HepG2 (cell line): ENCODE measurements around the gene DMRTB1. TPM values are rescaled to one million over a fixed set of nuclear protein-coding genes. Genes with fewer than 3 reads are reported as not detected.

Source experiments
- ATAC-seq: fragments of 200-7000 bp; cut with Tn5 transposase; 3 replicates; pipeline ENCODE4 v1.9.1; 2020; ENCODE audit warnings: mild to moderate bottlenecking, moderate library complexity
- BruUV-seq: library from RNA; stranded (reverse); fragments of 400-500 nt; replicated peaks from 2 replicates; lab custom pipeline; 2021; lab: Mats Ljungman, UMichigan
- CTCF ChIA-PET: fragments of 300-600 bp; formaldehyde crosslinking; extraction: SDS; loops from one replicate; lab custom pipeline; 2021; ENCODE audit warnings: low total read pairs, inconsistent platforms, low intra/inter-chr PET ratio; lab: Yijun Ruan, JAX
- POLR2A ChIA-PET: fragments of 350-600 bp; sonication (Branson Sonifier 250); formaldehyde crosslinking; loops from one replicate; lab custom pipeline; 2020; ENCODE audit warnings: antibody characterized with exemption, inconsistent platforms; lab: Yijun Ruan, JAX
- DNase-seq: peaks from one replicate; pipeline ENCODE4 v3.0.0-alpha.2; 2015; ENCODE audit warnings: low spot score
- FAIRE-seq: peaks from 3 replicates; lab custom pipeline; 2011; peaks lifted over from hg19 to GRCh38; lab: Jason Lieb, UNC
- H2AFZ ChIP-seq: one replicate; pipeline ENCODE4 v1.6.1; 2011; ENCODE audit warnings: low read length, inconsistent platforms
- H3K27ac ChIP-seq: fragments of 300-600 bp; 3 replicates; pipeline ENCODE4 v1.8.0; 2011; ENCODE audit warnings: mixed run types, mild to moderate bottlenecking, mixed read lengths, low read length, inconsistent platforms; ENCODE audit not compliant: insufficient read depth; ENCODE audit errors: extremely low read length
- H3K27me3 ChIP-seq, 2 experiments: fragments of 200-600 bp in 1 of 2; 2 replicates in 1 of 2; 3 replicates in 1 of 2; pipeline versions ENCODE4 v1.6.0 to v1.8.0; 2011; ENCODE audit warnings: low read length in 2 of 2, mild to moderate bottlenecking in 2 of 2, moderate library complexity in 2 of 2, inconsistent platforms in 1 of 2; ENCODE audit not compliant: insufficient read depth in 2 of 2, control insufficient read depth in 1 of 2
- H3K36me3 ChIP-seq, 2 experiments: fragments of 200-600 bp in 1 of 2; replicated peaks in 1 of 2; 2 replicates in 1 of 2; 3 replicates in 1 of 2; pipeline versions ENCODE4 v1.5.1 to v1.8.0; 2011; ENCODE audit warnings: low read length in 2 of 2, inconsistent platforms in 1 of 2; ENCODE audit not compliant: insufficient read depth in 2 of 2, control insufficient read depth in 1 of 2
- H3K4me1 ChIP-seq: 2 replicates; pipeline ENCODE4 v1.5.1; 2012; ENCODE audit warnings: low read length, inconsistent platforms; ENCODE audit not compliant: insufficient read depth
- H3K4me2 ChIP-seq: 2 replicates; pipeline ENCODE4 v1.6.0; 2011; ENCODE audit warnings: low read depth, low read length, inconsistent platforms
- H3K4me3 ChIP-seq, 3 experiments: fragments of 200-600 bp in 1 of 3; sonication (generic), shearing (Covaris generic) in 1 of 3; replicated peaks in 1 of 3; 2 replicates each; pipeline ENCODE4 v1.5.1; 2011 to 2016; ENCODE audit warnings: low read length in 3 of 3, inconsistent platforms in 2 of 3, low read depth in 2 of 3, mild to moderate bottlenecking in 2 of 3, control low read depth in 1 of 3, mixed read lengths in 1 of 3; ENCODE audit not compliant: insufficient read depth in 1 of 3
- H3K79me2 ChIP-seq: one replicate; pipeline ENCODE4 v1.6.1; 2011; ENCODE audit warnings: low read length, inconsistent platforms; ENCODE audit not compliant: insufficient read depth
- H3K9ac ChIP-seq: 2 replicates; pipeline ENCODE4 v1.6.0; 2011; ENCODE audit warnings: mild to moderate bottlenecking, low read depth, low read length, inconsistent platforms; ENCODE audit not compliant: insufficient read depth
- H3K9me3 ChIP-seq: 2 replicates; pipeline ENCODE4 v1.5.1; 2012; ENCODE audit warnings: mild to moderate bottlenecking, low read length
- H4K20me1 ChIP-seq: 2 replicates; pipeline ENCODE4 v1.6.0; 2011; ENCODE audit warnings: inconsistent platforms, mild to moderate bottlenecking, low read length, moderate library complexity; ENCODE audit not compliant: insufficient read depth
- ATM ChIP-seq: fragments of 450-650 bp; IDR thresholded peaks from 2 replicates; pipeline ENCODE4 v1.7.1; 2017; ENCODE audit warnings: mild to moderate bottlenecking, borderline replicate concordance
- BCL6 ChIP-seq: IDR thresholded peaks from 2 replicates; pipeline ENCODE4 v1.6.1; 2016; ENCODE audit warnings: missing genetic modification reagents, missing compliant biosample characterization
- KLF16 ChIP-seq, 2 experiments: sonication (generic) in 1 of 2; formaldehyde crosslinking in 1 of 2; IDR thresholded peaks; 2 replicates each; pipeline versions ENCODE4 v1.6.1 to v1.8.0; 2016 to 2023; ENCODE audit warnings: missing genetic modification reagents in 2 of 2, missing compliant biosample characterization in 1 of 2
- MYNN ChIP-seq: sonication (generic); formaldehyde crosslinking; IDR thresholded peaks from 2 replicates; pipeline ENCODE4 v1.4.0; 2020; ENCODE audit warnings: mild to moderate bottlenecking, low read depth, missing genetic modification reagents
- NCOA5 ChIP-seq: sonication (generic); formaldehyde crosslinking; IDR thresholded peaks from 2 replicates; pipeline ENCODE4 v1.4.0; 2020; ENCODE audit warnings: missing genetic modification reagents
- ZKSCAN8 ChIP-seq: IDR thresholded peaks from 2 replicates; pipeline ENCODE4 v1.6.1; 2016; ENCODE audit warnings: borderline replicate concordance, missing genetic modification reagents, missing compliant biosample characterization
- ZNF30 ChIP-seq: sonication (generic); formaldehyde crosslinking; IDR thresholded peaks from 2 replicates; pipeline ENCODE4 v1.5.0; 2020; ENCODE audit warnings: mild to moderate bottlenecking, missing genetic modification reagents
- ZNF546 ChIP-seq: sonication (generic); formaldehyde crosslinking; conservative IDR thresholded peaks from 2 replicates; pipeline ENCODE4 v1.8.1; 2023; ENCODE audit warnings: mild to moderate bottlenecking, missing genetic modification reagents
- ZNF746 ChIP-seq: sonication (generic); formaldehyde crosslinking; IDR thresholded peaks from 2 replicates; pipeline ENCODE4 v1.8.0; 2022; ENCODE audit warnings: mild to moderate bottlenecking, missing genetic modification reagents
- ZNF839 ChIP-seq: sonication (generic); formaldehyde crosslinking; IDR thresholded peaks from 2 replicates; pipeline ENCODE4 v1.4.0; 2020; ENCODE audit warnings: missing genetic modification reagents, mild to moderate bottlenecking, borderline replicate concordance
- ZNF878 ChIP-seq: sonication (generic); formaldehyde crosslinking; IDR thresholded peaks from 2 replicates; pipeline ENCODE4 v1.8.1; 2023; ENCODE audit warnings: mild to moderate bottlenecking, missing genetic modification reagents, moderate library complexity
- WGBS: methylation state at CpG from one replicate; pipeline ENCODE4 v1.1.6; 2017; ENCODE audit warnings: low lambda C conversion rate; 5-methylcytosine and 5-hydroxymethylcytosine counted together
- in situ Hi-C: cut with HindIII; loops from 2 replicates; pipeline ENCODE4 v1.10.0; 2017; ENCODE audit warnings: low pct_unique_long_range_greater_than_20kb; ENCODE audit not compliant: extremely low pct_ligation_motif_present
- intact Hi-C: fragments of 100-400 bp; cut with micrococcal nuclease; formaldehyde crosslinking; loops from one replicate; pipeline ENCODE4 v1.10.0; 2022; ENCODE audit not compliant: unreplicated experiment
- polyA plus RNA-seq, 8 experiments: library from polyadenylated mRNA; depleted of rRNA in 3 of 8; stranded (reverse) in 7 of 8; unstranded in 1 of 8; fragments of >200 nt; fragmentation: Illumina TruSeq in 4 of 8; extraction: Trizol in 4 of 8; gene quantifications; 2 replicates each; pipeline versions ENCODE4 v1.2.1 to v1.2.3, GENCODE V29; 2011 to 2016; ENCODE audit warnings: low read depth in 4 of 8, missing spikeins in 1 of 8, mixed read lengths in 1 of 8; ENCODE audit not compliant: insufficient read depth in 1 of 8
- total RNA-seq, 5 experiments: library from RNA; depleted of rRNA; stranded (reverse); fragments of >200 nt; fragmentation: Illumina TruSeq; extraction: Trizol; gene quantifications; 2 replicates each; pipeline ENCODE4 v1.2.3, GENCODE V29; 2016; ENCODE audit warnings: low read depth in 1 of 5
- TF ChIP-seq, protein P1 (sequence below): sonication (generic); formaldehyde crosslinking; IDR thresholded peaks from 2 replicates; pipeline ENCODE4 v1.5.0; 2020; ENCODE audit warnings: missing genetic modification reagents
- TF ChIP-seq, protein P2 (sequence below): sonication (generic); formaldehyde crosslinking; IDR thresholded peaks from 2 replicates; pipeline ENCODE4 v1.5.1; 2020; ENCODE audit warnings: missing genetic modification reagents, mild to moderate bottlenecking, borderline replicate concordance
- TF ChIP-seq, protein P3 (sequence below): IDR thresholded peaks from 2 replicates; pipeline ENCODE4 v1.6.1; 2018; ENCODE audit warnings: missing genetic modification reagents, mild to moderate bottlenecking, missing compliant biosample characterization
- TF ChIP-seq, protein P4 (sequence below): sonication (generic); formaldehyde crosslinking; IDR thresholded peaks from 2 replicates; pipeline ENCODE4 v1.4.0; 2020; ENCODE audit warnings: mild to moderate bottlenecking, missing genetic modification reagents
- TF ChIP-seq, protein P5 (sequence below): sonication (generic); formaldehyde crosslinking; IDR thresholded peaks from 2 replicates; pipeline ENCODE4 v1.5.1; 2020; ENCODE audit warnings: mild to moderate bottlenecking, moderate library complexity, missing genetic modification reagents
- TF ChIP-seq, protein P6 (sequence below): sonication (generic); formaldehyde crosslinking; IDR thresholded peaks from 2 replicates; pipeline ENCODE4 v1.4.0; 2020; ENCODE audit warnings: mild to moderate bottlenecking, missing genetic modification reagents, borderline replicate concordance

DMRTB1 gene
- total and polyA plus RNA-seq, 2 of the 13 experiments (the other 11 are each of a cell fraction or from before 2014, with no cell fraction given): not detected

DNA sequence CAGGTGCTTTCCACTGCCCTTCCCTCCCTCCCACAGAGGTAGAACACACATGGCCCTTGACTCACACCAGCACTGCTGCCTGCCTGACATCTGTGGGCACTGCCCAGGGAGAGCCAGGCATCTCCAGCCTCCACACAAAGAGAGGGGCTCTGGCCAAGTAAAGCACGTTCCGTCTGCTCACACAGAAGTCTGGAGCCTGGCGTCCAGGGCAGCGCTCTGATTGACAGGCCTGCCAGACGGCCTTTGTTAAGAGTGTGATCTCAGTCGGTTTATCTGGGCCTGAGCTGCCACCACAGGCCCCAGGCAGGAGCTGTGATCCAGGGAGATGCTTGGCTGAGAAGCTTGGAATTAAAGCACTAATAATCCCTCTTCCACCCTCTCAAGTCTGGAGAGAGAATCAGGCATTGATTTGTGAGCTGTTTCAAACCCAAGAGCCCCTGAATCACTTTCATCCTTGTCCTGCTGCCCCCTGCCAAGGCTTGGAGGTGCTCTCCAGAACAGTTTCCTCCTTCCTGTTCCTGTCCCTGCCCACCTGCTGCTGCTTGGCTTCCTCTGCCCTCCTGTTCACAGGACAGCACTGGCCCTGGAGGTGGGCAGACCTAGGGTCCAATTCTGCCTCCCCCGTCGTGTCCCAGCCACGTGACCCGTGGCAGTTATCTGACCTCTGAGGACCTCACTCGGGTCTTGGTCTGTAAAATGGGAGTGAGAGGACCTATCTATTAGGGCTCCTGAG lies 3.7 kb downstream of the DMRTB1 start:
- no peak for FAIRE-seq
- Histone ChIP-seq H2AFZ (no peak overlapping the region), H3K79me2 (no peaks in the 10 kb centered on the region), H3K9ac (no peak overlapping the region), H4K20me1 (no peaks in the 10 kb centered on the region), H3K4me1 (no peaks in the 10 kb centered on the region), H3K27me3 (peaks cover 3 to 29% of the 10 kb centered on the region in 2 experiments; a peak in 3 of 5 replicates), H3K4me2 (no peak overlapping the region), H3K27ac (no peak overlapping the region), H3K9me3 (no peaks in the 10 kb centered on the region), H3K4me3 (no peak overlapping the region), H3K36me3 (no peaks in the 10 kb centered on the region)
- WGBS: 18% methylated on average over 10 of the region's 11 CpGs
- no peak for DNase-seq
- no peak for ATAC-seq
- BruUV-seq: no TSS peak
- in situ Hi-C loops: no loop called here
- intact Hi-C loops: no loop called here
- POLR2A ChIA-PET: no interaction called here
- CTCF ChIA-PET: no interaction called here
- TF ChIP-seq, protein P1, sequence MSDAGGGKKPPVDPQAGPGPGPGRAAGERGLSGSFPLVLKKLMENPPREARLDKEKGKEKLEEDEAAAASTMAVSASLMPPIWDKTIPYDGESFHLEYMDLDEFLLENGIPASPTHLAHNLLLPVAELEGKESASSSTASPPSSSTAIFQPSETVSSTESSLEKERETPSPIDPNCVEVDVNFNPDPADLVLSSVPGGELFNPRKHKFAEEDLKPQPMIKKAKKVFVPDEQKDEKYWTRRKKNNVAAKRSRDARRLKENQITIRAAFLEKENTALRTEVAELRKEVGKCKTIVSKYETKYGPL (CRISPR knock-in tag): no peak
- no peak for TF ChIP-seq ATM
- no peak for TF ChIP-seq BCL6 (CRISPR knock-in tag)
- TF ChIP-seq ZNF746 (CRISPR knock-in tag): no peak
- TF ChIP-seq, protein P2, sequence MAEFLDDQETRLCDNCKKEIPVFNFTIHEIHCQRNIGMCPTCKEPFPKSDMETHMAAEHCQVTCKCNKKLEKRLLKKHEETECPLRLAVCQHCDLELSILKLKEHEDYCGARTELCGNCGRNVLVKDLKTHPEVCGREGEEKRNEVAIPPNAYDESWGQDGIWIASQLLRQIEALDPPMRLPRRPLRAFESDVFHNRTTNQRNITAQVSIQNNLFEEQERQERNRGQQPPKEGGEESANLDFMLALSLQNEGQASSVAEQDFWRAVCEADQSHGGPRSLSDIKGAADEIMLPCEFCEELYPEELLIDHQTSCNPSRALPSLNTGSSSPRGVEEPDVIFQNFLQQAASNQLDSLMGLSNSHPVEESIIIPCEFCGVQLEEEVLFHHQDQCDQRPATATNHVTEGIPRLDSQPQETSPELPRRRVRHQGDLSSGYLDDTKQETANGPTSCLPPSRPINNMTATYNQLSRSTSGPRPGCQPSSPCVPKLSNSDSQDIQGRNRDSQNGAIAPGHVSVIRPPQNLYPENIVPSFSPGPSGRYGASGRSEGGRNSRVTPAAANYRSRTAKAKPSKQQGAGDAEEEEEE (CRISPR knock-in tag): no peak
- no peak for TF ChIP-seq ZNF839
- TF ChIP-seq, protein P3, sequence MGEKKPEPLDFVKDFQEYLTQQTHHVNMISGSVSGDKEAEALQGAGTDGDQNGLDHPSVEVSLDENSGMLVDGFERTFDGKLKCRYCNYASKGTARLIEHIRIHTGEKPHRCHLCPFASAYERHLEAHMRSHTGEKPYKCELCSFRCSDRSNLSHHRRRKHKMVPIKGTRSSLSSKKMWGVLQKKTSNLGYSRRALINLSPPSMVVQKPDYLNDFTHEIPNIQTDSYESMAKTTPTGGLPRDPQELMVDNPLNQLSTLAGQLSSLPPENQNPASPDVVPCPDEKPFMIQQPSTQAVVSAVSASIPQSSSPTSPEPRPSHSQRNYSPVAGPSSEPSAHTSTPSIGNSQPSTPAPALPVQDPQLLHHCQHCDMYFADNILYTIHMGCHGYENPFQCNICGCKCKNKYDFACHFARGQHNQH (CRISPR knock-in tag): no peak
- TF ChIP-seq, protein P4, sequence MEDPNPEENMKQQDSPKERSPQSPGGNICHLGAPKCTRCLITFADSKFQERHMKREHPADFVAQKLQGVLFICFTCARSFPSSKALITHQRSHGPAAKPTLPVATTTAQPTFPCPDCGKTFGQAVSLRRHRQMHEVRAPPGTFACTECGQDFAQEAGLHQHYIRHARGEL (CRISPR knock-in tag): no peak
- TF ChIP-seq ZNF546 (CRISPR knock-in tag): no peak
- TF ChIP-seq, protein P5, sequence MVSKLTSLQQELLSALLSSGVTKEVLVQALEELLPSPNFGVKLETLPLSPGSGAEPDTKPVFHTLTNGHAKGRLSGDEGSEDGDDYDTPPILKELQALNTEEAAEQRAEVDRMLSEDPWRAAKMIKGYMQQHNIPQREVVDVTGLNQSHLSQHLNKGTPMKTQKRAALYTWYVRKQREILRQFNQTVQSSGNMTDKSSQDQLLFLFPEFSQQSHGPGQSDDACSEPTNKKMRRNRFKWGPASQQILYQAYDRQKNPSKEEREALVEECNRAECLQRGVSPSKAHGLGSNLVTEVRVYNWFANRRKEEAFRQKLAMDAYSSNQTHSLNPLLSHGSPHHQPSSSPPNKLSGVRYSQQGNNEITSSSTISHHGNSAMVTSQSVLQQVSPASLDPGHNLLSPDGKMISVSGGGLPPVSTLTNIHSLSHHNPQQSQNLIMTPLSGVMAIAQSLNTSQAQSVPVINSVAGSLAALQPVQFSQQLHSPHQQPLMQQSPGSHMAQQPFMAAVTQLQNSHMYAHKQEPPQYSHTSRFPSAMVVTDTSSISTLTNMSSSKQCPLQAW (CRISPR knock-in tag): no peak
- TF ChIP-seq ZNF878 (CRISPR knock-in tag): no peak
- no peak for TF ChIP-seq ZNF30 (CRISPR knock-in tag)
- no peak for TF ChIP-seq ZKSCAN8 (CRISPR knock-in tag)
- TF ChIP-seq NCOA5 (CRISPR knock-in tag): no peak
- no peak for TF ChIP-seq MYNN (CRISPR knock-in tag)
- no peak for TF ChIP-seq KLF16 (CRISPR knock-in tag; IDR thresholded peaks at IDR 0.05)
- TF ChIP-seq, protein P6, sequence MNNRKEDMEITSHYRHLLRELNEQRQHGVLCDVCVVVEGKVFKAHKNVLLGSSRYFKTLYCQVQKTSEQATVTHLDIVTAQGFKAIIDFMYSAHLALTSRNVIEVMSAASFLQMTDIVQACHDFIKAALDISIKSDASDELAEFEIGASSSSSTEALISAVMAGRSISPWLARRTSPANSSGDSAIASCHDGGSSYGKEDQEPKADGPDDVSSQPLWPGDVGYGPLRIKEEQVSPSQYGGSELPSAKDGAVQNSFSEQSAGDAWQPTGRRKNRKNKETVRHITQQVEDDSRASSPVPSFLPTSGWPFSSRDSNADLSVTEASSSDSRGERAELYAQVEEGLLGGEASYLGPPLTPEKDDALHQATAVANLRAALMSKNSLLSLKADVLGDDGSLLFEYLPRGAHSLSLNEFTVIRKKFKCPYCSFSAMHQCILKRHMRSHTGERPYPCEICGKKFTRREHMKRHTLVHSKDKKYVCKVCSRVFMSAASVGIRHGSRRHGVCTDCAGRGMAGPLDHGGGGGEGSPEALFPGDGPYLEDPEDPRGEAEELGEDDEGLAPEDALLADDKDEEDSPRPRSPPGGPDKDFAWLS (CRISPR knock-in tag): no peak
